GM23248 (cell line): ENCODE measurements around the gene CPA5.

Experiments
- EZH2 ChIP-seq: fragments of 200-600 bp; sonication (generic); IDR thresholded peaks from 2 replicates; pipeline ENCODE4 v1.6.1; 2018; ENCODE audit warnings: antibody characterized with exemption, mild to moderate bottlenecking; ENCODE audit not compliant: insufficient read depth, poor library complexity, severe bottlenecking
- EZH2phosphoT487 ChIP-seq: fragments of 200-600 bp; sonication (generic); IDR thresholded peaks from 2 replicates; pipeline ENCODE4 v1.6.1; 2018; ENCODE audit warnings: antibody characterized with exemption, moderate library complexity, mild to moderate bottlenecking, low read depth; ENCODE audit not compliant: insufficient read depth

- no peak for TF ChIP-seq EZH2phosphoT487
- TF ChIP-seq EZH2, result no peak
These were observed 24.6 kb downstream of the CPA5 start for GRCh38 chr7:130369110-130369711.
